SK-N-SH treated with all-trans-retinoic acid at 6 μM for 48 hours (cell line): ENCODE data around the gene SAMD13.

Source experiments
- ATAC-seq: fragments of 200-7000 bp; cut with Tn5 transposase; 3 replicates; pipeline ENCODE4 v1.9.1; 2020; ENCODE audit warnings: mild to moderate bottlenecking, moderate library complexity
- ARNTL ChIP-seq: fragments of 450-650 bp; formaldehyde crosslinking; IDR thresholded peaks from 2 replicates; pipeline ENCODE4 v1.5.0; 2020; ENCODE audit warnings: low read depth, mild to moderate bottlenecking, moderate library complexity, borderline replicate concordance
- BACH2 ChIP-seq: fragments of 250-450 bp; sonication (Bioruptor Pico); IDR thresholded peaks from 2 replicates; pipeline ENCODE4 v1.9.0; 2021; ENCODE audit warnings: mild to moderate bottlenecking, borderline replicate concordance
- CREB5 ChIP-seq: fragments of 250-450 bp; sonication (Bioruptor Pico); IDR thresholded peaks from 2 replicates; pipeline ENCODE4 v1.5.1; 2020; ENCODE audit warnings: low read depth, mild to moderate bottlenecking, moderate library complexity
- CSDC2 ChIP-seq: fragments of 250-450 bp; sonication (Bioruptor Pico); IDR thresholded peaks from 2 replicates; pipeline ENCODE4 v1.5.0; 2020; ENCODE audit warnings: mild to moderate bottlenecking, moderate library complexity
- CSRNP3 ChIP-seq: fragments of 250-450 bp; sonication (Bioruptor Pico); IDR thresholded peaks from 2 replicates; pipeline ENCODE4 v1.5.1; 2021; ENCODE audit warnings: mild to moderate bottlenecking, moderate library complexity
- ESRRG ChIP-seq: fragments of 250-450 bp; sonication (Bioruptor Pico); IDR thresholded peaks from 2 replicates; pipeline ENCODE4 v1.6.1; 2021; ENCODE audit warnings: mild to moderate bottlenecking
- GLIS3 ChIP-seq: fragments of 250-450 bp; sonication (Bioruptor Pico); IDR thresholded peaks from 2 replicates; pipeline ENCODE4 v1.5.0; 2020; ENCODE audit warnings: mild to moderate bottlenecking, moderate library complexity
- ISL1 ChIP-seq: fragments of 250-450 bp; sonication (Bioruptor Pico); IDR thresholded peaks from 2 replicates; pipeline ENCODE4 v2.1.2; 2022; ENCODE audit warnings: mild to moderate bottlenecking, moderate library complexity
- OSR1 ChIP-seq: fragments of 250-450 bp; sonication (Bioruptor Pico); IDR thresholded peaks from 2 replicates; pipeline ENCODE4 v1.8.0; 2022; ENCODE audit warnings: moderate library complexity, mild to moderate bottlenecking, inconsistent platforms
- PATZ1 ChIP-seq: fragments of 250-450 bp; sonication (Bioruptor Pico); IDR thresholded peaks from 2 replicates; pipeline ENCODE4 v1.8.0; 2020; ENCODE audit warnings: mild to moderate bottlenecking, moderate library complexity, borderline replicate concordance
- POU6F1 ChIP-seq: fragments of 250-450 bp; sonication (Bioruptor Pico); IDR thresholded peaks from 2 replicates; pipeline ENCODE4 v1.8.0; 2021; ENCODE audit warnings: low read depth, mild to moderate bottlenecking, moderate library complexity, borderline replicate concordance
- PPARA ChIP-seq: fragments of 250-450 bp; sonication (Bioruptor Pico); IDR thresholded peaks from 2 replicates; pipeline ENCODE4 v1.5.0; 2020; ENCODE audit warnings: mild to moderate bottlenecking, borderline replicate concordance
- RARB ChIP-seq: fragments of 250-450 bp; sonication (Bioruptor Pico); IDR thresholded peaks from 2 replicates; pipeline ENCODE4 v1.8.0; 2021; ENCODE audit warnings: mild to moderate bottlenecking, moderate library complexity
- SNAI2 ChIP-seq: fragments of 250-450 bp; sonication (Bioruptor Pico); IDR thresholded peaks from 2 replicates; pipeline ENCODE4 v1.5.0; 2020; ENCODE audit warnings: mild to moderate bottlenecking, moderate library complexity
- TCF4 ChIP-seq: fragments of 250-450 bp; sonication (Bioruptor Pico); IDR thresholded peaks from 2 replicates; pipeline ENCODE4 v1.8.0; 2021; ENCODE audit warnings: mild to moderate bottlenecking, moderate library complexity, borderline replicate concordance
- TSHZ2 ChIP-seq: fragments of 250-450 bp; sonication (Bioruptor Pico); IDR thresholded peaks from 2 replicates; pipeline ENCODE4 v1.5.0; 2020; ENCODE audit warnings: mild to moderate bottlenecking, moderate library complexity
- ZC3H10 ChIP-seq: fragments of 250-450 bp; sonication (Bioruptor Pico); IDR thresholded peaks from 2 replicates; pipeline ENCODE4 v1.5.1; 2021; ENCODE audit warnings: mild to moderate bottlenecking, moderate library complexity
- ZFP3 ChIP-seq: fragments of 250-450 bp; sonication (Bioruptor Pico); IDR thresholded peaks from 2 replicates; pipeline ENCODE4 v1.5.0; 2020; ENCODE audit warnings: mild to moderate bottlenecking, moderate library complexity
- ZFP30 ChIP-seq: fragments of 450-650 bp; formaldehyde crosslinking; IDR thresholded peaks from 2 replicates; pipeline ENCODE4 v1.5.0; 2022; ENCODE audit warnings: mild to moderate bottlenecking, moderate library complexity
- ZNF565 ChIP-seq: fragments of 450-650 bp; formaldehyde crosslinking; conservative IDR thresholded peaks from 2 replicates; pipeline ENCODE4 v1.5.0; 2020; ENCODE audit warnings: low read depth, mild to moderate bottlenecking, moderate library complexity
- ZNF70 ChIP-seq: fragments of 450-650 bp; formaldehyde crosslinking; IDR thresholded peaks from 2 replicates; pipeline ENCODE4 v1.5.0; 2020; ENCODE audit warnings: mild to moderate bottlenecking, moderate library complexity

Gene SAMD13

GRCh38 chr1:84297546-84298244 is 3.8 kb upstream of the SAMD13 start:
- TF ChIP-seq BACH2 (no peak), TCF4 (no peak), ESRRG (no peak), CSDC2 (CRISPR knock-in tag) (no peak), ZC3H10 (no peak), RARB (no peak), ZFP30 (no peak), POU6F1 (no peak), ISL1 (no peak), ZNF565 (CRISPR knock-in tag) (no peak), GLIS3 (no peak), SNAI2 (CRISPR knock-in tag) (no peak), OSR1 (no peak), ZFP3 (no peak), ZNF70 (no peak)
- no peak for ATAC-seq

- TF ChIP-seq ZNF70 (no peak), TSHZ2 (CRISPR knock-in tag) (peak; percentile 60), ZFP30 (no peak), CSDC2 (CRISPR knock-in tag) (no peak), ESRRG (no peak)
- ATAC-seq: peak; percentile 79
Measured at GRCh38 chr1:84298328-84298683, 3.2 kb upstream of the SAMD13 start.

GRCh38 chr1:84298684-84299535 is 2.6 kb upstream of the SAMD13 start:
- peak; percentile 58 for ATAC-seq
- TF ChIP-seq ZFP30 (no peak), GLIS3 (no peak), SNAI2 (CRISPR knock-in tag) (no peak), ARNTL (CRISPR knock-in tag) (no peak)
- TF ChIP-seq, all 23 proteins: peak for 0

- ATAC-seq: no peak
- TF ChIP-seq PATZ1 (CRISPR knock-in tag) (no peak), TCF4 (no peak), POU6F1 (no peak), ZC3H10 (no peak), ZNF70 (no peak), ESRRG (no peak), TSHZ2 (CRISPR knock-in tag) (no peak), CREB5 (no peak), PPARA (CRISPR knock-in tag) (no peak), OSR1 (no peak), CSRNP3 (no peak)
Measured at GRCh38 chr1:84299536-84300170, 1.9 kb upstream of the SAMD13 start.
